Mononuclear cell (primary cell): Measurements from ENCODE around the gene HNRNPAB. TPM values are rescaled to one million over a fixed set of nuclear protein-coding genes. Genes with fewer than 3 reads are reported as not detected.

Source experiments
- H3K27me3 ChIP-seq: 2 replicates; pipeline ENCODE4 v1.6.0; 2011; ENCODE audit warnings: low read length, control low read depth; ENCODE audit not compliant: insufficient read depth
- H3K4me1 ChIP-seq: 2 replicates; pipeline ENCODE4 v1.5.1; 2011; ENCODE audit warnings: mild to moderate bottlenecking, low read length, control low read depth; ENCODE audit not compliant: insufficient read depth
- H3K4me3 ChIP-seq: 2 replicates; pipeline ENCODE4 v1.5.1; 2011; ENCODE audit warnings: mild to moderate bottlenecking, low read length, moderate library complexity
- H3K9me3 ChIP-seq: 2 replicates; pipeline ENCODE4 v1.5.1; 2011; ENCODE audit warnings: low read depth, mild to moderate bottlenecking, control low read depth, low read length
- total RNA-seq: library from RNA; depleted of rRNA; stranded (reverse); fragments of >200 nt; gene quantifications from one replicate; pipeline ENCODE4 v1.2.3, GENCODE V29; 2012

HNRNPAB gene
- 27.0 TPM for total RNA-seq

GRCh38 chr5:178204182-178204934 lies at the start of gene HNRNPAB:
Gene HNRNPAB, plus strand, starts transcription at chr5:178204533. Its CDS starts 305 bp downstream, at chr5:178204838.
- Histone ChIP-seq H3K9me3 (no peaks in the 10 kb centered on the region), H3K4me1 (peaks cover 47% of the 10 kb centered on the region), H3K4me3 (peak within 1 kb of the TSS; percentile 84), H3K27me3 (no peaks in the 10 kb centered on the region)

GRCh38 chr5:178155065-178155464 lies 49.3 kb upstream of the HNRNPAB start:
- Histone ChIP-seq H3K4me3 (no peak overlapping the region), H3K4me1 (peaks cover 24% of the 10 kb centered on the region), H3K27me3 (no peaks in the 10 kb centered on the region), H3K9me3 (no peaks in the 10 kb centered on the region)

- Histone ChIP-seq H3K27me3 (no peaks in the 10 kb centered on the region), H3K4me1 (peaks cover 7% of the 10 kb centered on the region), H3K9me3 (no peaks in the 10 kb centered on the region), H3K4me3 (no peak overlapping the region)
Measured at GRCh38 chr5:178160176-178160575, 44.2 kb upstream of the HNRNPAB start.

GRCh38 chr5:178162481-178162880 lies 41.9 kb upstream of the HNRNPAB start:
- H3K4me3 ChIP-seq: no peak overlapping the region
- H3K4me1 ChIP-seq: peaks cover 7% of the 10 kb centered on the region
- no peaks in the 10 kb centered on the region for H3K9me3 ChIP-seq
- H3K27me3 ChIP-seq: no peaks in the 10 kb centered on the region

- H3K4me1 ChIP-seq: peaks cover 7% of the 10 kb centered on the region
- H3K4me3 ChIP-seq: no peak overlapping the region
- H3K27me3 ChIP-seq: no peaks in the 10 kb centered on the region
- H3K9me3 ChIP-seq: no peaks in the 10 kb centered on the region
Measured at GRCh38 chr5:178163772-178164735, 40.3 kb upstream of the HNRNPAB start.

GRCh38 chr5:178165581-178165980 lies 38.8 kb upstream of the HNRNPAB start:
- H3K4me1 ChIP-seq: peaks cover 7% of the 10 kb centered on the region
- H3K4me3 ChIP-seq: no peak overlapping the region
- no peaks in the 10 kb centered on the region for H3K9me3 ChIP-seq
- no peaks in the 10 kb centered on the region for H3K27me3 ChIP-seq

GRCh38 chr5:178170455-178170854 lies 33.9 kb upstream of the HNRNPAB start:
- Histone ChIP-seq H3K4me1 (no peaks in the 10 kb centered on the region), H3K9me3 (no peaks in the 10 kb centered on the region), H3K27me3 (no peaks in the 10 kb centered on the region), H3K4me3 (no peak overlapping the region)

GRCh38 chr5:178174456-178174855 lies 29.9 kb upstream of the HNRNPAB start:
- Histone ChIP-seq H3K9me3 (no peaks in the 10 kb centered on the region), H3K4me3 (no peak overlapping the region), H3K27me3 (no peaks in the 10 kb centered on the region), H3K4me1 (no peaks in the 10 kb centered on the region)

- H3K4me1 ChIP-seq: peaks cover 4% of the 10 kb centered on the region
- no peaks in the 10 kb centered on the region for H3K27me3 ChIP-seq
- H3K4me3 ChIP-seq: no peak overlapping the region
- H3K9me3 ChIP-seq: no peaks in the 10 kb centered on the region
Measured at GRCh38 chr5:178176791-178177190, 27.5 kb upstream of the HNRNPAB start.

GRCh38 chr5:178177569-178177968 lies 26.8 kb upstream of the HNRNPAB start:
- Histone ChIP-seq H3K4me3 (no peak overlapping the region), H3K4me1 (peaks cover 12% of the 10 kb centered on the region), H3K9me3 (no peaks in the 10 kb centered on the region), H3K27me3 (no peaks in the 10 kb centered on the region)

- Histone ChIP-seq H3K9me3 (no peaks in the 10 kb centered on the region), H3K27me3 (no peaks in the 10 kb centered on the region), H3K4me1 (peaks cover 14% of the 10 kb centered on the region), H3K4me3 (no peak overlapping the region)
Measured at GRCh38 chr5:178180141-178180863, 24.0 kb upstream of the HNRNPAB start.

GRCh38 chr5:178182158-178182876 lies 22.0 kb upstream of the HNRNPAB start:
- H3K4me3 ChIP-seq: no peak overlapping the region
- no peaks in the 10 kb centered on the region for H3K27me3 ChIP-seq
- H3K9me3 ChIP-seq: no peaks in the 10 kb centered on the region
- peaks cover 14% of the 10 kb centered on the region for H3K4me1 ChIP-seq

- Histone ChIP-seq H3K4me3 (no peak overlapping the region), H3K9me3 (no peaks in the 10 kb centered on the region), H3K4me1 (peaks cover 13% of the 10 kb centered on the region), H3K27me3 (no peaks in the 10 kb centered on the region)
Measured at GRCh38 chr5:178186427-178186826, 17.9 kb upstream of the HNRNPAB start.

- H3K4me3 ChIP-seq: no peak within 1 kb of the TSS
- H3K9me3 ChIP-seq: no peaks in the 10 kb centered on the region
- H3K4me1 ChIP-seq: peaks cover 7% of the 10 kb centered on the region
- no peaks in the 10 kb centered on the region for H3K27me3 ChIP-seq
Measured at GRCh38 chr5:178187014-178187413, 17.3 kb upstream of the HNRNPAB start, which contains the start of gene GMCL2. Gene GMCL2, minus strand, starts transcription at chr5:178187371. Its CDS starts 72 bp downstream, at chr5:178187299.
